K562 (cell line): ENCODE measurements around the gene ACTR1B. TPM values are rescaled to one million over a fixed set of nuclear protein-coding genes. Genes with fewer than 3 reads are reported as not detected.
A peak's percentile ranks its signal among the peaks of the same experiment; 100 is the strongest.

Experiments used
- MCM5 ChIP-seq: fragments of 450-650 bp; IDR thresholded peaks from 2 replicates; pipeline ENCODE4 v1.6.1; 2016; ENCODE audit warnings: low read depth
- MGA ChIP-seq: fragments of 450-650 bp; IDR thresholded peaks from 2 replicates; pipeline ENCODE4 v1.6.1; 2016; ENCODE audit warnings: mild to moderate bottlenecking, moderate library complexity
- NEUROD1 ChIP-seq: fragments of 150-350 bp; IDR thresholded peaks from 2 replicates; pipeline ENCODE4 v1.6.1; 2014; ENCODE audit warnings: borderline replicate concordance, low read length, low read depth; ENCODE audit not compliant: partially characterized antibody
- RNF2 ChIP-seq: sonication (generic); IDR thresholded peaks from 2 replicates; pipeline ENCODE4 v1.6.1; 2016
- U2AF2 ChIP-seq: fragments of 200-400 bp; formaldehyde crosslinking; optimal IDR thresholded peaks from 2 replicates; pipeline ENCODE3; 2017; ENCODE audit warnings: low read depth, mild to moderate bottlenecking, low read length
- ZNF586 ChIP-seq: fragments of 450-650 bp; formaldehyde crosslinking; conservative IDR thresholded peaks from 2 replicates; pipeline ENCODE4 v1.4.0; 2020; ENCODE audit warnings: mild to moderate bottlenecking, moderate library complexity
- ZNF740 ChIP-seq, 3 experiments: fragments of 200-800 bp in 1 of 3; sonication (Bioruptor generic) in 1 of 3; sonication (generic) in 1 of 3; formaldehyde crosslinking in 1 of 3; IDR thresholded peaks; 2 replicates each; pipeline versions ENCODE4 v1.6.1 to v1.8.0; 2016 to 2022; ENCODE audit warnings: mild to moderate bottlenecking in 2 of 3, missing compliant biosample characterization in 2 of 3, missing genetic modification characterization in 2 of 3, missing genetic modification reagents in 1 of 3
- polyA plus RNA-seq, 8 experiments: library from polyadenylated mRNA; depleted of rRNA in 4 of 8; stranded (reverse) in 5 of 8; unstranded in 3 of 8; fragments of >200 nt; fragmentation: Nextera tagmentation in 2 of 8; fragmentation: Illumina TruSeq in 1 of 8; extraction: Ambion mirVana in 2 of 8; extraction: Trizol in 1 of 8; gene quantifications; 2 replicates each; pipeline versions ENCODE4 v1.2.1 to v1.2.3, GENCODE V29; 2011 to 2014; ENCODE audit warnings: inconsistent platforms in 1 of 8, missing spikeins in 1 of 8
- total RNA-seq, 7 experiments: library from RNA; depleted of rRNA in 6 of 7; stranded (reverse); fragments of >200 nt in 6 of 7; fragmentation: Illumina TruSeq in 2 of 7; extraction: Trizol in 2 of 7; gene quantifications; 2 replicates each; pipeline versions ENCODE4 v1.2.1 to v1.2.3, GENCODE V29; 2011 to 2021; ENCODE audit warnings: low replicate concordance in 1 of 7

The ACTR1B gene
- total and polyA plus RNA-seq, 9 of the 15 experiments (the other 6 are each of a cell fraction or from before 2014, with no cell fraction given): 0.49 to 42.3 (median 22.5) TPM

DNA sequence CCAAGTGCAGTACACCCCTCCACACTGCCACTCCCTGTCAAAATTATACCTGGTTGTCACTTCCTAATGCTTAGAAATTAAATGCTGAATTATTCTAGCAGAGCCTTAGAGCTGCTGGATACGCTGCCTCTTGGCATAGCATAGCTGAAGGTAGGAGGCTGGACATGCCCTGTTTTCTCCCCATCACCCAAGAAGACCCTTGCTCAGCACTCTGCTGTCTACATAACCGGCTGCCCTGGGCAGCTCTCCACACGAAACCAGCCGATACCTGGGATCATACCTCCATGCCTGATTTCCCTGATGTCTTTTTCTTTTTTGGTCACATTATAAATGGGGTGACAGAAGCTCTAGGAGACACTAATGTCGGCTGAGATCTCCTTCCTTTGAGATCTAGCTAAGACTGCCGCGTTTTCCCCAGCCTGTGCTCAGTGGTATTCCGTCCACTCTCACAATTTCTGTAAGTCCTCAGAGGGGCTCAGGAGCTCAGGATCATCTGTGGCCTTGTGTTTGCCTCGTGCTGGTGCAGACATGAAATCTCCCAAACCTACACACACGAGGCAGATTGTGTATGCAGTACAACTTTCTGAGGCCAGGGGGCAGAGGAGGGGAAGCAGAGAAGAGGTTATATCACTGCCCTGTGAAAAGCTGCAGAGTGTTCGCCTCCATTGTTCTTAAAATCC lies 36.1 kb upstream of the ACTR1B start (continued):
- TF ChIP-seq ZNF586 (CRISPR knock-in tag): no peak
- peak; percentile 97 for TF ChIP-seq MGA
- TF ChIP-seq ZNF740 (CRISPR knock-in tag; IDR thresholded peaks at IDR 0.05): no peak
- TF ChIP-seq ZNF740 (tag; IDR thresholded peaks at IDR 0.05): no peak
- TF ChIP-seq NEUROD1: no peak
- TF ChIP-seq U2AF2: no peak
- TF ChIP-seq MCM5: no peak
- no peak for TF ChIP-seq RNF2
